ENCODE results near the gene NR0B2.

GRCh38 chr1:26894263-26894662 is 19.5 kb downstream of the NR0B2 start:
- TF ChIP-seq CTCF (conservative IDR thresholded peaks at IDR 0.05; ENCODE audit: low read length) (no peak), EZH2phosphoT487 (IDR thresholded peaks at IDR 0.05; ENCODE audit: borderline replicate concordance) (no peak)
